OCI-M2 (cell line): Measurements from ENCODE around the gene NOP10.
"Not testable (repeated sequence)": the region's sequence is repeated elsewhere in the genome, so short reads cannot be mapped to it uniquely, and the experiment has no call there.

ENCODE experiments used
- DNase-seq: peaks from one replicate; lab custom pipeline; 2025; ENCODE audit not compliant: unreplicated experiment; lab: John Stamatoyannopoulos, UW

The NOP10 gene

GRCh38 chr15:34358948-34359347 is 16.0 kb upstream of the NOP10 start:
- no peak for DNase-seq

- DNase-seq, result no peak
These were observed 15.4 kb upstream of the NOP10 start for GRCh38 chr15:34358367-34358766.

- no peak for DNase-seq
These were observed 14.7 kb upstream of the NOP10 start for GRCh38 chr15:34357653-34358052.

- no peak for DNase-seq
These were observed 12.3 kb upstream of the NOP10 start for GRCh38 chr15:34355241-34355640.

GRCh38 chr15:34354286-34354685 is 11.3 kb upstream of the NOP10 start:
- DNase-seq, result no peak

- no peak for DNase-seq
These were observed 10.7 kb upstream of the NOP10 start for GRCh38 chr15:34353627-34354026.

- not testable (repeated sequence) for DNase-seq
These were observed 10.1 kb upstream of the NOP10 start for GRCh38 chr15:34352996-34353395.

GRCh38 chr15:34349769-34350168 is 6.8 kb upstream of the NOP10 start:
- no peak for DNase-seq

GRCh38 chr15:34348735-34349300 is 5.9 kb upstream of the NOP10 start:
- no peak for DNase-seq

GRCh38 chr15:34347951-34348638 is 5.2 kb upstream of the NOP10 start:
- DNase-seq, result no peak

GRCh38 chr15:34342213-34342736 is 661 bp downstream of the NOP10 start:
- DNase-seq, result not testable (repeated sequence)

GRCh38 chr15:34341381-34342212 is 1.3 kb downstream of the NOP10 start:
- DNase-seq, result no peak

GRCh38 chr15:34339946-34340345 is 3.0 kb downstream of the NOP10 start:
- DNase-seq, result no peak

GRCh38 chr15:34338347-34338746 is 4.6 kb downstream of the NOP10 start:
- no peak for DNase-seq

- DNase-seq, result no peak
These were observed 5.2 kb downstream of the NOP10 start, which contains the start of gene SLC12A6 for GRCh38 chr15:34337557-34338306. Gene SLC12A6, minus strand, starts transcription at chr15:34337781. Its CDS starts 1,101 bp downstream, at chr15:34336680.

GRCh38 chr15:34336991-34337556 is 5.9 kb downstream of the NOP10 start:
- DNase-seq, result no peak

- DNase-seq, result no peak
These were observed 6.5 kb downstream of the NOP10 start for GRCh38 chr15:34336231-34336990.

GRCh38 chr15:34335176-34336032 is 7.5 kb downstream of the NOP10 start:
- DNase-seq, result no peak

GRCh38 chr15:34334672-34335071 is 8.3 kb downstream of the NOP10 start:
- DNase-seq, result no peak
